HepG2 (cell line): ENCODE results near the gene CAPZB. TPM values are rescaled to one million over a fixed set of nuclear protein-coding genes. Genes with fewer than 3 reads are reported as not detected.

Experiments used
- ARID3A ChIP-seq: IDR thresholded peaks from 2 replicates; pipeline ENCODE4 v1.6.1; 2012; ENCODE audit warnings: low read depth, low read length, improper control_type of control experiment
- BHLHE40 ChIP-seq: IDR thresholded peaks from 2 replicates; pipeline ENCODE4 v1.6.1; 2011; ENCODE audit warnings: low read length, improper control_type of control experiment
- CBX1 ChIP-seq: IDR thresholded peaks from one replicate; pipeline ENCODE4 v1.6.1; 2016; ENCODE audit warnings: antibody characterized with exemption, low read depth
- CBX2 ChIP-seq, 2 experiments: fragments of 200-600 bp in 1 of 2; sonication (generic); formaldehyde crosslinking in 1 of 2; IDR thresholded peaks; 2 replicates each; pipeline versions ENCODE4 v1.7.0 to v1.8.1; 2018 to 2022; ENCODE audit warnings: low read depth in 2 of 2, low read length in 1 of 2, mild to moderate bottlenecking in 1 of 2, missing genetic modification reagents in 1 of 2
- ETS1 ChIP-seq: sonication (generic); formaldehyde crosslinking; IDR thresholded peaks from 2 replicates; pipeline ENCODE4 v1.4.0; 2020; ENCODE audit warnings: missing genetic modification reagents
- HDAC6 ChIP-seq: fragments of 200-600 bp; sonication (generic); IDR thresholded peaks from 2 replicates; pipeline ENCODE4 v1.7.0; 2017; ENCODE audit warnings: mild to moderate bottlenecking, antibody characterized with exemption, low read length, low read depth
- HNRNPL ChIP-seq: fragments of 200-400 bp; formaldehyde crosslinking; IDR thresholded peaks from 2 replicates; pipeline ENCODE4 v1.6.1; 2017; ENCODE audit warnings: mild to moderate bottlenecking, low read depth, low read length
- IRX3 ChIP-seq: sonication (generic); formaldehyde crosslinking; IDR thresholded peaks from 2 replicates; pipeline ENCODE4 v1.8.1; 2023; ENCODE audit warnings: mild to moderate bottlenecking, low read depth, missing genetic modification reagents, borderline replicate concordance
- JUN ChIP-seq: sonication (generic); formaldehyde crosslinking; IDR thresholded peaks from 2 replicates; pipeline ENCODE4 v1.4.0; 2020; ENCODE audit warnings: mild to moderate bottlenecking, missing genetic modification reagents
- PHB2 ChIP-seq: fragments of 450-650 bp; IDR thresholded peaks from 2 replicates; pipeline ENCODE4 v1.6.1; 2018; ENCODE audit not compliant: partially characterized antibody
- PHF8 ChIP-seq: sonication (generic); formaldehyde crosslinking; IDR thresholded peaks from 2 replicates; pipeline ENCODE4 v1.5.0; 2020; ENCODE audit warnings: missing genetic modification reagents
- REL ChIP-seq: sonication (generic); formaldehyde crosslinking; conservative IDR thresholded peaks from 2 replicates; pipeline ENCODE4 v1.8.0; 2022; ENCODE audit warnings: mild to moderate bottlenecking, missing genetic modification reagents, moderate library complexity
- TBX2 ChIP-seq: sonication (generic); formaldehyde crosslinking; IDR thresholded peaks from 2 replicates; pipeline ENCODE4 v1.5.0; 2020; ENCODE audit warnings: missing genetic modification reagents, mild to moderate bottlenecking, borderline replicate concordance
- TFDP2 ChIP-seq: sonication (generic); formaldehyde crosslinking; IDR thresholded peaks from 2 replicates; pipeline ENCODE4 v1.4.0; 2020; ENCODE audit warnings: missing genetic modification reagents
- YEATS2 ChIP-seq: sonication (generic); formaldehyde crosslinking; IDR thresholded peaks from 2 replicates; pipeline ENCODE4 v1.4.0; 2020; ENCODE audit warnings: missing genetic modification reagents, borderline replicate concordance
- ZNF530 ChIP-seq: sonication (generic); formaldehyde crosslinking; IDR thresholded peaks from 2 replicates; pipeline ENCODE4 v1.5.0; 2020; ENCODE audit warnings: low read depth, mild to moderate bottlenecking, missing genetic modification reagents
- ZNF564 ChIP-seq: sonication (generic); formaldehyde crosslinking; IDR thresholded peaks from 2 replicates; pipeline ENCODE4 v1.8.1; 2023; ENCODE audit warnings: mild to moderate bottlenecking, missing genetic modification reagents
- ZNF790 ChIP-seq: sonication (generic); formaldehyde crosslinking; IDR thresholded peaks from 2 replicates; pipeline ENCODE4 v1.8.0; 2022; ENCODE audit warnings: missing genetic modification reagents, mild to moderate bottlenecking, borderline replicate concordance
- ZNF792 ChIP-seq: IDR thresholded peaks from 2 replicates; pipeline ENCODE4 v1.6.1; 2016
- ZNF850 ChIP-seq: sonication (generic); formaldehyde crosslinking; conservative IDR thresholded peaks from 2 replicates; pipeline ENCODE4 v1.9.0; 2021; ENCODE audit warnings: mild to moderate bottlenecking, missing genetic modification reagents
- polyA plus RNA-seq, 8 experiments: library from polyadenylated mRNA; depleted of rRNA in 3 of 8; stranded (reverse) in 7 of 8; unstranded in 1 of 8; fragments of >200 nt; fragmentation: Illumina TruSeq in 4 of 8; extraction: Trizol in 4 of 8; gene quantifications; 2 replicates each; pipeline versions ENCODE4 v1.2.1 to v1.2.3, GENCODE V29; 2011 to 2016; ENCODE audit warnings: low read depth in 4 of 8, missing spikeins in 1 of 8, mixed read lengths in 1 of 8; ENCODE audit not compliant: insufficient read depth in 1 of 8
- total RNA-seq, 5 experiments: library from RNA; depleted of rRNA; stranded (reverse); fragments of >200 nt; fragmentation: Illumina TruSeq; extraction: Trizol; gene quantifications; 2 replicates each; pipeline ENCODE4 v1.2.3, GENCODE V29; 2016; ENCODE audit warnings: low read depth in 1 of 5
- TF ChIP-seq, protein P1 (sequence below): fragments of 450-650 bp; IDR thresholded peaks from 2 replicates; pipeline ENCODE4 v1.6.1; 2017
- TF ChIP-seq, protein P2 (sequence below): sonication (generic); formaldehyde crosslinking; IDR thresholded peaks from 2 replicates; pipeline ENCODE4 v1.5.0; 2020; ENCODE audit warnings: mild to moderate bottlenecking, missing genetic modification reagents

Gene CAPZB
- total and polyA plus RNA-seq, 2 of the 13 experiments (the other 11 are each of a cell fraction or from before 2014, with no cell fraction given): 58.9 to 76.9 TPM

GRCh38 chr1:19485362-19486187, at the start of gene CAPZB (continued):
- no peak for TF ChIP-seq PHB2
- TF ChIP-seq ARID3A: no peak
- TF ChIP-seq PHF8 (CRISPR knock-in tag): peak; percentile 64; the same call in 1 of the 2 replicates
- TF ChIP-seq CBX1: no peak
- TF ChIP-seq HNRNPL: no peak
- TF ChIP-seq, protein P1, sequence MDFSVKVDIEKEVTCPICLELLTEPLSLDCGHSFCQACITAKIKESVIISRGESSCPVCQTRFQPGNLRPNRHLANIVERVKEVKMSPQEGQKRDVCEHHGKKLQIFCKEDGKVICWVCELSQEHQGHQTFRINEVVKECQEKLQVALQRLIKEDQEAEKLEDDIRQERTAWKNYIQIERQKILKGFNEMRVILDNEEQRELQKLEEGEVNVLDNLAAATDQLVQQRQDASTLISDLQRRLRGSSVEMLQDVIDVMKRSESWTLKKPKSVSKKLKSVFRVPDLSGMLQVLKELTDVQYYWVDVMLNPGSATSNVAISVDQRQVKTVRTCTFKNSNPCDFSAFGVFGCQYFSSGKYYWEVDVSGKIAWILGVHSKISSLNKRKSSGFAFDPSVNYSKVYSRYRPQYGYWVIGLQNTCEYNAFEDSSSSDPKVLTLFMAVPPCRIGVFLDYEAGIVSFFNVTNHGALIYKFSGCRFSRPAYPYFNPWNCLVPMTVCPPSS: no peak
- TF ChIP-seq TBX2 (CRISPR knock-in tag): peak; percentile 64; the same call in 1 of the 2 replicates
- TF ChIP-seq ZNF790 (CRISPR knock-in tag): no peak
- TF ChIP-seq, protein P2, sequence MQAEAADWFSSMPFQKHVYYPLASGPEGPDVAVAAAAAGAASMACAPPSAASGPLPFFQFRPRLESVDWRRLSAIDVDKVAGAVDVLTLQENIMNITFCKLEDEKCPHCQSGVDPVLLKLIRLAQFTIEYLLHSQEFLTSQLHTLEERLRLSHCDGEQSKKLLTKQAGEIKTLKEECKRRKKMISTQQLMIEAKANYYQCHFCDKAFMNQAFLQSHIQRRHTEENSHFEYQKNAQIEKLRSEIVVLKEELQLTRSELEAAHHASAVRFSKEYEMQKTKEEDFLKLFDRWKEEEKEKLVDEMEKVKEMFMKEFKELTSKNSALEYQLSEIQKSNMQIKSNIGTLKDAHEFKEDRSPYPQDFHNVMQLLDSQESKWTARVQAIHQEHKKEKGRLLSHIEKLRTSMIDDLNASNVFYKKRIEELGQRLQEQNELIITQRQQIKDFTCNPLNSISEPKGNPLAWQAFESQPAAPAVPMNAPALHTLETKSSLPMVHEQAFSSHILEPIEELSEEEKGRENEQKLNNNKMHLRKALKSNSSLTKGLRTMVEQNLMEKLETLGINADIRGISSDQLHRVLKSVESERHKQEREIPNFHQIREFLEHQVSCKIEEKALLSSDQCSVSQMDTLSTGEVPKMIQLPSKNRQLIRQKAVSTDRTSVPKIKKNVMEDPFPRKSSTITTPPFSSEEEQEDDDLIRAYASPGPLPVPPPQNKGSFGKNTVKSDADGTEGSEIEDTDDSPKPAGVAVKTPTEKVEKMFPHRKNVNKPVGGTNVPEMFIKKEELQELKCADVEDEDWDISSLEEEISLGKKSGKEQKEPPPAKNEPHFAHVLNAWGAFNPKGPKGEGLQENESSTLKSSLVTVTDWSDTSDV (CRISPR knock-in tag): 0 out of 2 replicates have a peak, but pooled peaks have one; percentile 34
- TF ChIP-seq ETS1: no peak
- TF ChIP-seq ZNF530: no peak
- peak; percentile 65; the same call in 1 of the 2 replicates for TF ChIP-seq ZNF564 (CRISPR knock-in tag)
- TF ChIP-seq BHLHE40: peak; percentile 45; the same call in 1 of the 2 replicates
- TF ChIP-seq HDAC6: no peak
- TF ChIP-seq TFDP2 (CRISPR knock-in tag): no peak; the same call in none of the 2 replicates
- TF ChIP-seq ZNF850 (CRISPR knock-in tag): no peak
- no peak for TF ChIP-seq JUN (CRISPR knock-in tag)
- no peak for TF ChIP-seq REL
- TF ChIP-seq CBX2 (IDR thresholded peaks at IDR 0.05; ENCODE audit: low read depth, low read length): no peak
- no peak for TF ChIP-seq CBX2 (CRISPR knock-in tag; IDR thresholded peaks at IDR 0.05; ENCODE audit: low read depth)
- TF ChIP-seq ZNF792 (CRISPR knock-in tag): no peak
- no peak for TF ChIP-seq YEATS2 (CRISPR knock-in tag)
- TF ChIP-seq IRX3: no peak
